K562 (cell line): ENCODE measurements around the gene DAD1. TPM values are rescaled to one million over a fixed set of nuclear protein-coding genes. Genes with fewer than 3 reads are reported as not detected.

Experiments
- BHLHE40 ChIP-seq: IDR thresholded peaks from 2 replicates; pipeline ENCODE4 v1.6.1; 2011; ENCODE audit warnings: low read length, improper control_type of control experiment
- CBFB ChIP-seq: sonication (generic); formaldehyde crosslinking; IDR thresholded peaks from 2 replicates; pipeline ENCODE4 v1.4.0; 2020; ENCODE audit warnings: mild to moderate bottlenecking, missing genetic modification reagents
- CHD1 ChIP-seq: fragments of 200-600 bp; sonication (generic); IDR thresholded peaks from one replicate; pipeline ENCODE4 v1.6.1; 2012; ENCODE audit warnings: mild to moderate bottlenecking, moderate library complexity, low read length, inconsistent platforms
- MECOM ChIP-seq: fragments of 250-450 bp; sonication (Bioruptor Pico); IDR thresholded peaks from 2 replicates; pipeline ENCODE4 v1.8.0; 2022; ENCODE audit warnings: inconsistent platforms
- MGA ChIP-seq: fragments of 450-650 bp; IDR thresholded peaks from 2 replicates; pipeline ENCODE4 v1.6.1; 2016; ENCODE audit warnings: mild to moderate bottlenecking, moderate library complexity
- RCOR1 ChIP-seq, 2 experiments: IDR thresholded peaks; 2 replicates each; pipeline ENCODE4 v1.6.1; 2012; ENCODE audit warnings: low read depth in 2 of 2, low read length in 2 of 2, borderline replicate concordance in 1 of 2, improper control_type of control experiment in 1 of 2
- SMARCE1 ChIP-seq: fragments of 450-650 bp; IDR thresholded peaks from 2 replicates; pipeline ENCODE4 v1.7.1; 2016; ENCODE audit warnings: mild to moderate bottlenecking
- SRSF7 ChIP-seq: fragments of 200-400 bp; formaldehyde crosslinking; optimal IDR thresholded peaks from 2 replicates; pipeline ENCODE3; 2017; ENCODE audit warnings: mild to moderate bottlenecking, low read depth, low read length
- ZNF398 ChIP-seq: fragments of 250-450 bp; sonication (Bioruptor Pico); IDR thresholded peaks from 2 replicates; pipeline ENCODE4 v1.8.0; 2021; ENCODE audit warnings: moderate library complexity, mild to moderate bottlenecking, inconsistent platforms
- ZNF551 ChIP-seq: fragments of 250-450 bp; sonication (Bioruptor Pico); IDR thresholded peaks from 2 replicates; pipeline ENCODE4 v1.5.0; 2021; ENCODE audit warnings: mild to moderate bottlenecking, moderate library complexity
- ZNF717 ChIP-seq: fragments of 250-450 bp; sonication (Bioruptor Pico); IDR thresholded peaks from 2 replicates; pipeline ENCODE4 v1.5.0; 2021
- polyA plus RNA-seq, 8 experiments: library from polyadenylated mRNA; depleted of rRNA in 4 of 8; stranded (reverse) in 5 of 8; unstranded in 3 of 8; fragments of >200 nt; fragmentation: Nextera tagmentation in 2 of 8; fragmentation: Illumina TruSeq in 1 of 8; extraction: Ambion mirVana in 2 of 8; extraction: Trizol in 1 of 8; gene quantifications; 2 replicates each; pipeline versions ENCODE4 v1.2.1 to v1.2.3, GENCODE V29; 2011 to 2014; ENCODE audit warnings: inconsistent platforms in 1 of 8, missing spikeins in 1 of 8
- total RNA-seq, 7 experiments: library from RNA; depleted of rRNA in 6 of 7; stranded (reverse); fragments of >200 nt in 6 of 7; fragmentation: Illumina TruSeq in 2 of 7; extraction: Trizol in 2 of 7; gene quantifications; 2 replicates each; pipeline versions ENCODE4 v1.2.1 to v1.2.3, GENCODE V29; 2011 to 2021; ENCODE audit warnings: low replicate concordance in 1 of 7
- TF ChIP-seq, protein P1 (sequence below): fragments of 450-650 bp; IDR thresholded peaks from 2 replicates; pipeline ENCODE4 v1.7.1; 2018; ENCODE audit warnings: mild to moderate bottlenecking, low read depth; ENCODE audit not compliant: partially characterized antibody

Gene DAD1
- total and polyA plus RNA-seq, 9 of the 15 experiments (the other 6 are each of a cell fraction or from before 2014, with no cell fraction given), result 104 to 617 (median 222) TPM

DNA sequence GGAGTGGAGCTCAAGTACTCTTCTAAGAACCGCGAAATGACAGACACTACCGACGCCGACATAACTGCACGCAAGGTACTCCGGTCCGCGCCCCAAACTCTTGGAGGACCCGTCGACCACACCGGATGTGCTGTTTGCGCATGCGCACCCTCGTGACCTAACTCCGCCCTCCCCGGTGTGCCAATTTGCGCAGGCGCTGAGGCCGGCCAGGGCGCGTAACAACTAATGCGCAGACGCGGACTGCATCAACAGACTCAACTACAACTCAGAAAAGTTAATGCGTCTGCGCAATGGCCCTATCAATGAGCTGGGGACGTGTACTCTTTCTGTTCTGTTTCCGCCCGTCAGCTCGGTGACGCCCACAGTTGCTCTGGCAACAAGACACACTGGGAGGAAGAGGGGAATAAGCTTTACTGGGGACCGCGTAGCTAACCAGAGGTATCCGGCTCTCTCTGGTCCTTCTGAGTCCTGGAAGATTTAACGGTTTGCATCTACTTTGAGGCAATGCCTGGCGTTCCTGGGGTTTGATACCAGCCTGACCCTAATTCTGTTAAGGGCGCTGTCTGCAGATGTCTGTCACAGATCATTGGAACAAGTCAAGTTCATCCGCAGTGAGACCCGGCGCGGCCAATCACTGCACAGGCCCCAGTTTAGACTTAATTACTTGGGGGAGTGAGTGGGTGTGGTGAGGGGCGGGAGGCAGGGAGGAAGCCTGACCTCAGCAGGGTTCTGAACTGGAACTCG is at the start of gene DAD1 (continued):
- TF ChIP-seq MGA (no peak), SMARCE1 (no peak), ZNF551 (CRISPR knock-in tag) (no peak), RCOR1 (IDR thresholded peaks at IDR 0.05; ENCODE audit: borderline replicate concordance in 1 of 2, low read depth in 2 of 2, low read length in 2 of 2) (no peak), SRSF7 (no peak), CHD1 (no peak), MECOM (no peak), CBFB (CRISPR knock-in tag) (no peak), ZNF398 (CRISPR knock-in tag) (no peak), ZNF717 (CRISPR knock-in tag) (no peak), BHLHE40 (peak; percentile 34; the same call in 1 of the 2 replicates)
- TF ChIP-seq, protein P1, sequence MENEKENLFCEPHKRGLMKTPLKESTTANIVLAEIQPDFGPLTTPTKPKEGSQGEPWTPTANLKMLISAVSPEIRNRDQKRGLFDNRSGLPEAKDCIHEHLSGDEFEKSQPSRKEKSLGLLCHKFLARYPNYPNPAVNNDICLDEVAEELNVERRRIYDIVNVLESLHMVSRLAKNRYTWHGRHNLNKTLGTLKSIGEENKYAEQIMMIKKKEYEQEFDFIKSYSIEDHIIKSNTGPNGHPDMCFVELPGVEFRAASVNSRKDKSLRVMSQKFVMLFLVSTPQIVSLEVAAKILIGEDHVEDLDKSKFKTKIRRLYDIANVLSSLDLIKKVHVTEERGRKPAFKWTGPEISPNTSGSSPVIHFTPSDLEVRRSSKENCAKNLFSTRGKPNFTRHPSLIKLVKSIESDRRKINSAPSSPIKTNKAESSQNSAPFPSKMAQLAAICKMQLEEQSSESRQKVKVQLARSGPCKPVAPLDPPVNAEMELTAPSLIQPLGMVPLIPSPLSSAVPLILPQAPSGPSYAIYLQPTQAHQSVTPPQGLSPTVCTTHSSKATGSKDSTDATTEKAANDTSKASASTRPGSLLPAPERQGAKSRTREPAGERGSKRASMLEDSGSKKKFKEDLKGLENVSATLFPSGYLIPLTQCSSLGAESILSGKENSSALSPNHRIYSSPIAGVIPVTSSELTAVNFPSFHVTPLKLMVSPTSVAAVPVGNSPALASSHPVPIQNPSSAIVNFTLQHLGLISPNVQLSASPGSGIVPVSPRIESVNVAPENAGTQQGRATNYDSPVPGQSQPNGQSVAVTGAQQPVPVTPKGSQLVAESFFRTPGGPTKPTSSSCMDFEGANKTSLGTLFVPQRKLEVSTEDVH, result no peak
